Endometrium (tissue), 2 donors: ENCODE results near the gene MFSD12.
"Not testable (repeated sequence)": the region's sequence is repeated elsewhere in the genome, so short reads cannot be mapped to it uniquely, and the experiment has no call there.

Experiments used
- FAIRE-seq: peaks from 2 replicates; lab custom pipeline; 2012; peaks lifted over from hg19 to GRCh38; lab: Jason Lieb, UNC
- donor health status: control.
- donor health status: control.

MFSD12 gene

DNA sequence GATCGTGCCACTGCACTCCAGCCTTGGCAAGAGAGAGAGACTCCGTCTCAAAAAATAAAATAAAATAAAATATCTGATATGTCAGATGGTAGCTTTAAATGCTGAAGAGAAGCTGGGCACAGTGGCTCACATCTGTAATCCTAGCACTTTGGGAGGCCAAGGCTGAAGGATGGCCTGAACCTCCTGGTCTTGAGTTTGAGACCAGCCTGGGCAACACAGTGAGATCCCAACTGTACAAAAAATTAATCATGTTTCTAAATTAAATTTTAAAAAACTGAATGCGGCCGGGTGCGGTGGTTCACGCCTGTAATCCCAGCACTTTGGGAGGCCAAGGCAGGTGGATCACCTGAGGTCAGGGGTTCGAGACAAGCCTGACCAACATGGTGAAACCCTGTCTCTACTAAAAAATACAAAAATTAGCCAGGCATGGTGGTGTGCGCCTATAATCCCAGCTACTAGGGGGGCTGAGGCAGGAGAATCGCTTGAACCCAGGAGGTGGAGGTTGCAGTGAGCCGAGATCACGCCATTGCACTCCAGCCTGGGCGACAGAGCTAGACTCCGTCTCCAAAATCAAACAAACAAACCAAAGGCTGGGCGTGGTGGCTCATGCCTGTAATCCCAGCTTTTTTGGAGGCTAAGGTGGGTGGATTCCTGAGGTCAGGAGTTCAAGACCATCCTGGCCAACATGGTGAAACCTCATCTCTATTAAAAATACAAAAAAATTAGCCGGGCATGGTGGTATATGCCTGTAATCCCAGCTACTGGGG lies 26.8 kb upstream of the MFSD12 start:
- not testable (repeated sequence) for FAIRE-seq

GRCh38 chr19:3581792-3582191 lies 24.4 kb upstream of the MFSD12 start:
- not testable (repeated sequence) for FAIRE-seq

DNA sequence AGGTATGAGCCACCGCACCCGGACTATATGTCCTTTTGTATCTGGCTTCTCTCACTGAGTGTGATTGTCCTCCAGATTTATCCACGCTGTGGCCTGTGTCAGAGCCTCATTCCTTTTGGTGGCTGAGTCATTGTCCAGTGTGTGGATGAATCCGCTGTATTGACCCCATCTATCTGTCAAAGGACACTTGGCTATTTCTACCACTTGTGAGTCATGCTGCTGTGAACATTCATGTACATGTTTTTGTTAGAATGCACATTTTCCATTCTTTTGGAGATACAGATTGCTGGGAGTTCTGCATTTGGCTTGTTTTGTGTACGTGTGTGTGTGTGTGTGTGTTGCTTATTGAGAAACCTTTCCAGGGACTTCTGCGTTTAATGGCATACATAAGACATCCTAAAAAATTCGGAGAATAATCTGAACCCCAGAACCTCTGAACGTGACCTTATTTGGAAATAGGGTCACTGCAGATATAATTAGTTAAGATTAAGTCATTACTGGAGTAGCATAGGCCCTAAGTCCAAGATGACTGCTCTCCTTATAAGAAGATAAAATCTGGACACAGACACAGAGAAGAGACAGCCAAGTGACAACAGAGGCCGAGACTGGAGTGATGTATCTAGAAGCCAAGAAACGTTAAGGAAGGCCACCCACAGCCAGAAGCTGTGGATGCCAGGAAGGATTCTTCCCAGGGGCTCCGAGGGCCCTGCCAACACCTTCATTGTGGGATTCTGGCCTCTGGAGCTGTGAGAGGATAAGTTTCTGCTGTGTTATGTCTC lies 23.0 kb upstream of the MFSD12 start:
- no peak for FAIRE-seq

DNA sequence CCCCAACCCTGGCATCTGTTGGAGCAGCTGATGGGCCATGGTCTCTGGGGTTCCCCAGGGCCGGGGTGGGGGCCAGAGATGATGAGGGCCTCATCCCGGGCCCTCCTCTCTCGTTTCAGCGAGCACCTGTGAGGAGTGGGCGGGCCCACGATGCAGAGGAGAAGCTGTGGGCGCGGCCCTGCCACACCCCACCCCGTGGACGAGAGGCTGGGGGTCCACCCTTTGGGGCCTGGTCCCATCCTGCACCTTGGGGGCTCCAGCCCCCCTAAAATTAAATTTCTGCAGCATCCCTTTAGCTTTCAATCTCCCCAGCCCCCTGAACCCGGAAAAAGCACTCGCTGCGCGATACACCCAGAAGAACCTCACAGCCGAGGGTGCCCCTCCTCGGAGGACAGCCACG lies 21.0 kb upstream of the MFSD12 start:
- no peak for FAIRE-seq

GRCh38 chr19:3577723-3578344 lies 20.4 kb upstream of the MFSD12 start:
- FAIRE-seq: no peak

- FAIRE-seq: no peak
Measured at GRCh38 chr19:3576696-3577443, 19.5 kb upstream of the MFSD12 start.

DNA sequence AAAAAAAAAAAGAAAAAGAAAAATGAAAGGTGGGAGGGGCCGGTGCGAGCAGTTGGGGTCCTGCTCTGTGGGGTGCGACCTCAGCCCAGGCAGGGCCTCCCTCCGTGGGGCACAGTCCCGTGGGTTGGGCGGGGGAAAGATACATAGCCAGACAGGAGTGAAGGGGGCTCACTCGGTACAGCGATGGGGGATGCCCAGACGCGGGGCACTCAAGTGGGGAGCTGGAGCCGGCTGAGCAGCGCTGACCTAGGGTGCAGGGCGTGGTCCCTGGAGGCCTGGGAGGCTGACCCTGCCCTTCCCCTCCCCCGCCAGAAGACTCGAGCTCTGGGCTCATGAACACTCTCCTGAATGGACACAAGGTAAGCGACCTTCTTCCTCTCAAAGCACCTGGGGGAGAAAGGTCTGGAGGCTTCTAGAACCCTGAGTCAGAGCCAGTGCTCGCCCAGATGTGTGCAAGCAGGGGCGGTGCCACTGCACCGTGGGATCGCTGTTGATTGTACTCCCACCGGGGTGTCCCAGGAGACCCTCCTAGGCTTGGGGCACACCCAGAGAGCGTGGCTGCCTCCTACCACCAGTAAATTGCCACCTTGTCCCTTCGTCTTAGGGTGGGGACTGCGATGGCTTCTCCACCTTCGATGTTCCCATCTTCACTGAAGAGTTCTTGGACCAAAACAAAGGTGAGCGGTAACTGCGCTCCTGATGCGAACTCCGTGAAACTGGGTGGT lies 18.7 kb upstream of the MFSD12 start:
- FAIRE-seq: no peak

DNA sequence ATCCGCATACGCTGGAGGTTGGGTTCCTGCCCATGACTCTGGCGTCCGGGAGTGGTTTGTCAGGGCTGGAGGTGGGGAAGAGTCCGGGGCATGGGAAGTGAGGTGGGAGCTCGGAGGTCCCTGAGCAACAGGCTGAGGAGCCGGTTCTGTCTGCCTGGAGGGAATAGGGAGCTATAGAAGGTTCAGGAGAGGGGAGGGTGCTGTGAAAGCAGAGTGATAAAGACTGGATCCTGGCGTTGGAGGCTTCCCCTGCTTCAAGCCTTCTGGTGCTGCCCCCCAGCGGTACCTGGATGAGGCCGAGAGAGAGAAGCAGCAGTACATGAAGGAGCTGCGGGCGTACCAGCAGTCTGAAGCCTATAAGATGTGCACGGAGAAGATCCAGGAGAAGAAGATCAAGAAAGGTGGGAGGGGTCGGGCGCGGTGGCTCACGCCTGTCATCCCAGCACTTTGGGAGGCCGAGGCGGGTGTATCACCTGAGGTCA lies 17.9 kb upstream of the MFSD12 start:
- FAIRE-seq: no peak

DNA sequence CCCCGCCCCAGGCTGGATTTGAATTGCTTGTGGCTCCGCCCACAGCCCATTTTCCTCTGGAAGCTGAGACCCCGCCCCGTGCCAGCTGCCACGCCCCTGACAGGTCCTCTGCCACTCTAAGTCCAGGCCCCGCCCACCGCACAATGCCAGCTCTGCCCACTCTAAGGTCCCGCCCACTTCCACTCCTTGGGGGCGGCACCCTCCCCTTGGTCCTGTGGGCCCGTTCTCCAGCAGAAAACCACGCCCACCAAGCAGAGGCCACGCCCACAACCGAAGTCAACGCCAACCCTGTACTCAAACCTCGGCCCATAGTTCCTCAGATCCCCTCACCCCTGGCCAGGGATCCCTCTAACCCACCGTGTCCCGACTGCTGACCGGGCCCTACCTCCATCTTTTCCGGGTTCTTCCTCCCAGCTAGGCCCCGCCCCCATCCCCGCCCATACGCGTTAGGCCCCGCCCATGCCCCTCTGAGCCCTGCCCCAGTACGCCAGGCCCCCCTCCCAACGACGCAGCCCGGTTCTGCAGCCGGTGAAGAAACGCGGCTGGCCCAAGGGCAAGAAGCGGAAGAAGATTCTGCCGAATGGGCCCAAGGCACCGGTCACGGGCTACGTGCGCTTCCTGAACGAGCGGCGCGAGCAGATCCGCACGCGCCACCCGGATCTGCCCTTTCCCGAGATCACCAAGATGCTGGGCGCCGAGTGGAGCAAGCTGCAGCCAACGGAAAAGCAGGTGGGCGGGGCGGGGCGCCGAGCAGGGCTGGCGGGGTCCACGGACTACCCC lies 16.7 kb upstream of the MFSD12 start:
- FAIRE-seq: no peak

DNA sequence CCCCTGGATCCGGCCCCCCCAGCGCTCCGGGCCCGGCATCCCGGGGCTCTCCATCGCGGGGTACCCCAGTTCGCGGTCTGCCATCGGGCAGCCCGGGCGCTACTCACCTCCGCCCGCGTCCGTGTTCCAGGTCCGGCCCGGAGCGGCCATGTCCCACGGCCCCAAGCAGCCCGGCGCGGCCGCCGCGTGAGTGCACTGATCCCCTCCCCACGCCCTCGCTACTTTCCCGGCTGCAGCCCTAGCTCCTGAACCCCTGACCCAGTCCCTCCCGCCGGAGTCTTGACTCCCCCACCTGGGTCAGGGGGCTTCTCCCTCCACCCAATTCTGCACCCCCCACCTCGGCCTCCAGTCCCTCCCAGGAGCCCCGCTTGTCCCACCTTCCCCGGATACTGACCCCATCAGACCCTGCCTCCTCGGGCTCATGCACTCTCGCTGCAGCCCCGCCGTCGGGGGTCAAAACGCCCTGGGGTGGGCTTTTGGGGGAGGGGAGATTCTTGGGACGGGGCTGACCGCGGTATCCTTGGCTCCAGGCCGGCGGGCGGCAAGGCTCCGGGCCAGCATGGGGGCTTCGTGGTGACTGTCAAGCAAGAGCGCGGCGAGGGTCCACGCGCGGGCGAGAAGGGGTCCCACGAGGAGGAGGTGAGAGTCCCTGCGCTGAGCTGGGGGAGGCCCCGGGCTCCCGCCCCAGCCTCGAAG lies 15.9 kb upstream of the MFSD12 start:
- no peak for FAIRE-seq

DNA sequence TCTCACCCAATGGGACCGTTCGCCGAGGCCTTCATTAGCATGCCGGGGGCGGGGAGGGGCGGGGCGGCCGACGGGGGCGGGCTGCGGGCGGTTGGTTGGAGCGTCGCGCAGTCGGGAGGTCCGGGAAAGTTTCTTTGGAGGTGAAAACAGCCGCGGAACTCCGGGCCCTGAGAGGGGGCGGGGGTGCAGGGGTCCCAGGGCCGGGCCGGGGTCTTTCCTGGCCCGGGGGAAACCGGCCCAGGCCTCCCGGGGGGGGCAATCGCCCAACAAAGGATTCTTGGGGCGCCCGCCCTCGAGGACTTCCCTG lies 15.4 kb upstream of the MFSD12 start, which contains the start of gene HMG20B:
TSS of gene HMG20B (plus strand) at position 90 of the 307 bp plus-strand sequence. CDS start 366 bp downstream, outside the sequence.
- no peak for FAIRE-seq

- peak; percentile 96 for FAIRE-seq
Measured at GRCh38 chr19:3572132-3572854, 14.9 kb upstream of the MFSD12 start.

DNA sequence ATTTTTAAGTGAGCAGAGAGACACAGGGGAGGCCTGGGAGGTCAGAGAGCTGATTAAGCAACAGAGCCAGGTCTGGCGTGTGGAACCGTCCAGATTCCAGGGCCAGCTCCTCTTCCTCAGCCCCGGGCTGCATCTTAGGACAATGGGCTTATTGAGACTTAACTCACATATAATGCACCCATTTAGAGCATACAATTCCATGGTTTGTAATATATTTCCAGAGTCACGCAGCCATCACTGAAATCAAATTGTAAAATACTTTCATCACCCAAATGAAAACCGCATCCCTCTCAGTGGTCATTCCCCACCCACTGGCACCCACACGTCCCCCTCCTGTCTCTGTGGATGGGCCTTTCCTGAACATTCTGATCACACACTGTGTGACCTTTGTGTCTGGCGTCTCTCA lies 13.2 kb upstream of the MFSD12 start:
- no peak for FAIRE-seq

DNA sequence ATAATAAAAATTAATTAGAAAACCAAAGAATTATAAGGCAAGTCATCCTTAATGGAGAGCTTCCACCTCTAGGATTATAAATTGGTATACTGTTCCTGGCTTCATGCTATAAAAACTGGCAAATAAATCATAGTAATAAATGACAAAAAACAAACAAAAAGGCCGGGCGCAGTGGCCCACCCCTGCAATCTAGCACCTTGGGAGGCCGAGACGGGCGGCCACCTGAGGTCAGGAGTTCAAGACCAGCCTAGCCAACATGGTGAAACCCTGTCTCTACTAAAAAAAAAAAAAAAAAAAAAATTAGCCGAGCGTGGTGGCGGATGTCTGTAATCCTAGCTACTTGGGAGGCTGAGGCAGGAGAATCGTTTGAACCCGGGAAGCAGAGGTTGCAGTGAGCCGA lies 12.7 kb upstream of the MFSD12 start:
- not testable (repeated sequence) for FAIRE-seq

DNA sequence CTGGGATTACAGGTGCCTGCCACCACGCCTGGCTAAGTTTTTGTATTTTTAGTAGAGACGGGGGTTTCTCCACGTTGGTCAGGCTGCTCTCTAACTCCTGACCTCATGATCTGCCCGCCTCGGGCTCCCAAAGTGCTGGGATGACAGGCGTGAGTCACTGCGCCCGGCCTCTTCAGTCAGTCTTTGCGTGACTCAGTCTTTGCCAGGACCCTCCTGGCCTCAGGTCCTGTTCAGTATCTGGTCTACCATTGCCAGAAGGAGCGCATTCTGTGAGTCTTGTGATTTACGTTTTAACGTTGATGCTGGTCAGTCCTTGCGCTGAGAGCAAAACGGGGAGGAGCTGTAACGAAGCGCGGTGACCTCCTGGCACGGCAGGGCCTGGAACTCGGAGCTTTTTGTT lies 7.8 kb upstream of the MFSD12 start:
- FAIRE-seq: no peak

GRCh38 chr19:3563709-3564524 lies 6.5 kb upstream of the MFSD12 start:
- FAIRE-seq: no peak

DNA sequence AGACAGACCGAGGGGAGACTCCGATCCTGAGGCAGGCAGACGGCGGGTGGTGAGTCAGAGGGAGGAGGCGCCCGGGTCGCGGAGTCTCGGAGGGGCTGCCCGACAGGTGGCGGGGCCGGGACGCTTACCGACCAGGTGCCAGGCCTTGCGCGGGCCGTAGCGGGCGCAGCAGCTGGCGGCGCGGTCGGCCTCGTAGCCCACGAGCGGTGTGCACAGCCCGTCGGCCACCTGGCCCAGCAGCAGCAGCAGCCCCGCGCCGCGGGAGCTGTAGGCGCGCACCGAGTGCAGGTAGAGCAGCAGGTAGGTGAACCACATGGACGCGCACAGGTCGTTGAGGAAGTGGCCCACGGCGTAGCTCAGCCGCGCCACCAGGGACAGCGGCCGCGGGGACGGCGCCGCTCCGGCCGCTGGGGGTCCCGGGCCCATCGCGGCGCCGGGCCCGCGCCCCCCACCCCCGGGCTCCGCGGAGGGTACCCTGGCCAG lies 367 bp downstream of the MFSD12 start:
- no peak for FAIRE-seq

DNA sequence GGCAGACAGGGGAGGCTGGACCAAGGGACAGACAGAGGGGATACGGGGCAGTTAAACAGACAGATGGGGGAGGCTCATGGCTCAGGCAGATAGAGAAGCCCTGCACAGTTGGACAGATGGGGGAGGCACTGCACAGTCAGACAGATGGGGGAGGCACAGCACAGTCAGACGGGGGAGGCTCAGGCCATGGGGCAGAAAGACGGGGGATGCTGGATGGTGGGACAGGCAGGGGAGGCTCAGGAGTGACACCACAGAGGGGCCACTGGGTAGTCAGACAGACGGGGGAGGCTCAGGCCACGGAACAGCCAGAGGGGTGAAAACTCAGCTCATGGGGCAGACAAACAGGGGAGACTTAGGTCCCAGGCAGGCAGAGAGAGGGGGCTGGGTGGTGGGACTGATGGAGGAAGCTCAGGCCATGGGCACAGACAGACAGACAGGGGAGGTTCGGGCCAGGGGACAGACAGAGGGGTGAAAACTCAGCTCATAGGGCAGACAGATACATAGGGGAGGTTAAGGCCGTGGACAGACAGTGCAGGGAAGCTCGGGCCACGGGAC lies 886 bp downstream of the MFSD12 start:
- no peak for FAIRE-seq
